HL-60 (cell line): ENCODE measurements around the gene ADAT2.

Source experiments
- DNase-seq, 2 experiments: peaks; one replicate each; pipeline ENCODE4 v3.0.0-alpha.2; 2010 to 2020; ENCODE audit warnings: low read depth in 1 of 2, low spot score in 1 of 2
- H3K27ac ChIP-seq: fragments of 250-450 bp; sonication (Bioruptor Pico); replicated peaks from 2 replicates; pipeline ENCODE4 v1.5.1; 2020; ENCODE audit warnings: mild to moderate bottlenecking, moderate library complexity
- H3K27me3 ChIP-seq: fragments of 250-450 bp; sonication (Bioruptor Pico); 2 replicates; pipeline ENCODE4 v1.5.1; 2021; ENCODE audit warnings: mild to moderate bottlenecking, moderate library complexity; ENCODE audit not compliant: insufficient read depth, poor library complexity, severe bottlenecking
- H3K4me3 ChIP-seq: replicated peaks from 2 replicates; pipeline ENCODE4 v1.5.1; 2011; ENCODE audit warnings: mild to moderate bottlenecking, control low read depth, low read length; ENCODE audit not compliant: insufficient read depth
- GABPA ChIP-seq: IDR thresholded peaks from 2 replicates; pipeline ENCODE4 v1.6.1; 2012; ENCODE audit warnings: low read depth
- POLR2AphosphoS5 ChIP-seq: IDR thresholded peaks from 2 replicates; pipeline ENCODE4 v1.6.1; 2012; ENCODE audit warnings: low read depth
- SPI1 ChIP-seq: IDR thresholded peaks from 2 replicates; pipeline ENCODE4 v1.6.1; 2012; ENCODE audit warnings: low read depth, mild to moderate bottlenecking, borderline replicate concordance
- TF ChIP-seq, protein P1 (sequence below): IDR thresholded peaks from one replicate; pipeline ENCODE4 v1.5.1; 2011; ENCODE audit warnings: low read length, control low read depth, inconsistent platforms; ENCODE audit not compliant: insufficient read depth
- TF ChIP-seq, protein P2 (sequence below): IDR thresholded peaks from 2 replicates; pipeline ENCODE4 v1.6.1; 2012; ENCODE audit warnings: low read depth; ENCODE audit not compliant: insufficient replicate concordance

Gene ADAT2

DNA sequence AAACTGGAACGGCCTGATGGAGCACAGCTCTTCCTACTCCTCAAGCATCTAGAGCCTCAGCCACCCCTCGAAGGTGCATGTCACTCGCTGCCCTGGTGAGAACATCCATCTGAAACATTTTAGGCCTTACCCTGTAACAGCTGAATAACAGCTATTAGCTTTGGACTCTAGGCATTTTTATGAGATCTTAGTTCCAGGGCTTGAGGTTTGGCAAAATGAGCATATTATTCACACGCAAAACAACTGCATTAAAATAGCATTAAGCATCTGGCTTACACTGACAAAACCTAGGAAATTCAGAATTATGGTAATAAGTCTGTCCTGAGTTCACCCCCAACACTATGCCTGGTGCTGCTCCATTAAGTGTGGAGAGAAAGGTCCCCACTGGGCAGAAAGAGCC is 56.1 kb downstream of the ADAT2 start:
- DNase-seq = no peak
- no peak overlapping the region for H3K27ac ChIP-seq
- no peak overlapping the region for H3K4me3 ChIP-seq
- TF ChIP-seq, protein P1, sequence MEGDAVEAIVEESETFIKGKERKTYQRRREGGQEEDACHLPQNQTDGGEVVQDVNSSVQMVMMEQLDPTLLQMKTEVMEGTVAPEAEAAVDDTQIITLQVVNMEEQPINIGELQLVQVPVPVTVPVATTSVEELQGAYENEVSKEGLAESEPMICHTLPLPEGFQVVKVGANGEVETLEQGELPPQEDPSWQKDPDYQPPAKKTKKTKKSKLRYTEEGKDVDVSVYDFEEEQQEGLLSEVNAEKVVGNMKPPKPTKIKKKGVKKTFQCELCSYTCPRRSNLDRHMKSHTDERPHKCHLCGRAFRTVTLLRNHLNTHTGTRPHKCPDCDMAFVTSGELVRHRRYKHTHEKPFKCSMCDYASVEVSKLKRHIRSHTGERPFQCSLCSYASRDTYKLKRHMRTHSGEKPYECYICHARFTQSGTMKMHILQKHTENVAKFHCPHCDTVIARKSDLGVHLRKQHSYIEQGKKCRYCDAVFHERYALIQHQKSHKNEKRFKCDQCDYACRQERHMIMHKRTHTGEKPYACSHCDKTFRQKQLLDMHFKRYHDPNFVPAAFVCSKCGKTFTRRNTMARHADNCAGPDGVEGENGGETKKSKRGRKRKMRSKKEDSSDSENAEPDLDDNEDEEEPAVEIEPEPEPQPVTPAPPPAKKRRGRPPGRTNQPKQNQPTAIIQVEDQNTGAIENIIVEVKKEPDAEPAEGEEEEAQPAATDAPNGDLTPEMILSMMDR = no peak
- TF ChIP-seq, protein P2, sequence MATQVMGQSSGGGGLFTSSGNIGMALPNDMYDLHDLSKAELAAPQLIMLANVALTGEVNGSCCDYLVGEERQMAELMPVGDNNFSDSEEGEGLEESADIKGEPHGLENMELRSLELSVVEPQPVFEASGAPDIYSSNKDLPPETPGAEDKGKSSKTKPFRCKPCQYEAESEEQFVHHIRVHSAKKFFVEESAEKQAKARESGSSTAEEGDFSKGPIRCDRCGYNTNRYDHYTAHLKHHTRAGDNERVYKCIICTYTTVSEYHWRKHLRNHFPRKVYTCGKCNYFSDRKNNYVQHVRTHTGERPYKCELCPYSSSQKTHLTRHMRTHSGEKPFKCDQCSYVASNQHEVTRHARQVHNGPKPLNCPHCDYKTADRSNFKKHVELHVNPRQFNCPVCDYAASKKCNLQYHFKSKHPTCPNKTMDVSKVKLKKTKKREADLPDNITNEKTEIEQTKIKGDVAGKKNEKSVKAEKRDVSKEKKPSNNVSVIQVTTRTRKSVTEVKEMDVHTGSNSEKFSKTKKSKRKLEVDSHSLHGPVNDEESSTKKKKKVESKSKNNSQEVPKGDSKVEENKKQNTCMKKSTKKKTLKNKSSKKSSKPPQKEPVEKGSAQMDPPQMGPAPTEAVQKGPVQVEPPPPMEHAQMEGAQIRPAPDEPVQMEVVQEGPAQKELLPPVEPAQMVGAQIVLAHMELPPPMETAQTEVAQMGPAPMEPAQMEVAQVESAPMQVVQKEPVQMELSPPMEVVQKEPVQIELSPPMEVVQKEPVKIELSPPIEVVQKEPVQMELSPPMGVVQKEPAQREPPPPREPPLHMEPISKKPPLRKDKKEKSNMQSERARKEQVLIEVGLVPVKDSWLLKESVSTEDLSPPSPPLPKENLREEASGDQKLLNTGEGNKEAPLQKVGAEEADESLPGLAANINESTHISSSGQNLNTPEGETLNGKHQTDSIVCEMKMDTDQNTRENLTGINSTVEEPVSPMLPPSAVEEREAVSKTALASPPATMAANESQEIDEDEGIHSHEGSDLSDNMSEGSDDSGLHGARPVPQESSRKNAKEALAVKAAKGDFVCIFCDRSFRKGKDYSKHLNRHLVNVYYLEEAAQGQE = no peak
- TF ChIP-seq SPI1 (no peak), POLR2AphosphoS5 (no peak), GABPA (no peak)
- H3K27me3 ChIP-seq = no peaks in the 10 kb centered on the region

DNA sequence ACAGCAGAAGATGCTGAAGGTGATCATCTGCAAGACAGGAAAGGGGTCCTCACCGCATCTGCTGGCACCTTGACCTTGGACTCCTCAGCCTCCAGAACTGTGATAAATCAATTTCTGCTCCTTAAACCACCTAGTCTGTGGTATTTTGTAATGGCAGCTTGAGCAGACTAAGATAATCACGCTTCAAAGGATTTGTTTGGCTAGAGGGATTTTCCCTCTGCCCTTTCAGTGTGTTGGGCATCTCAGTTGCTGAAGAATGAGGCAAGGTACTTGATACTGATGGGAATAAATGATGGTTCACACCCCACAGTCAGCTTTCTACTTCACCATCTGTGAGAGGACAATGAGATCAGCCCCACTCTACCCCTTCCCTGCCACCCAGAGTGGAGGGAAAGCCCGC is 60.2 kb downstream of the ADAT2 start:
- Histone ChIP-seq H3K27me3 (no peaks in the 10 kb centered on the region), H3K4me3 (no peak overlapping the region), H3K27ac (no peak overlapping the region)
- no peak for DNase-seq
- TF ChIP-seq SPI1 (no peak), POLR2AphosphoS5 (no peak), GABPA (no peak)
- TF ChIP-seq, protein P2 = no peak
- TF ChIP-seq, protein P1 = no peak

DNA sequence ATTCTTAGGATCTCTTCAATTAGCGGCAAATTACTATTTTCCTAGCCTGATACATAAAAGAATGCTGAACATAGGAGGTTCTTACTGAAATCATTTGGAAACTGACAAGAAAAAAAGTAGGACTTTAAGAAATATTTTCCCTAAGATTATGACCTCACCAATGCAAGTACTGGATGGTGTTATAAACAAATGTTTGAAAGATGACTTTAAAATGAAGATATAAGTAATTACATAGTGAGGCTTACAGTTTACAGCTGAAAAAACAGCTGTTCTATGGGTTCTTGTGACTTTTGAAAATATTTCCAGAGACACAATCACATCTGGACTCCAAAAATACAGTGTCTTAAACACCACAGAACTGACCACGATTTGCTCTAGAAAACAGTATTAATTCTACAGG is 64.9 kb downstream of the ADAT2 start:
- Histone ChIP-seq H3K4me3 (no peak overlapping the region), H3K27me3 (no peaks in the 10 kb centered on the region), H3K27ac (no peak overlapping the region)
- DNase-seq = no peak
- TF ChIP-seq, protein P2 = no peak
- no peak for TF ChIP-seq POLR2AphosphoS5
- no peak for TF ChIP-seq GABPA
- TF ChIP-seq SPI1 = no peak
- TF ChIP-seq, protein P1 = no peak
